AG09319 (cell line): ENCODE measurements around the gene CCL7.

Source experiments
- DNase-seq: peaks from one replicate; pipeline ENCODE4 v3.0.0-alpha.2; 2010; ENCODE audit warnings: low read depth; ENCODE audit errors: extremely low read depth
- CTCF ChIP-seq: IDR thresholded peaks from 2 replicates; pipeline ENCODE4 v1.5.1; 2011; ENCODE audit warnings: low read depth, mild to moderate bottlenecking, inconsistent platforms, low read length, moderate library complexity

CCL7 gene

GRCh38 chr17:34290586-34290985 lies 20.6 kb downstream of the CCL7 start:
- no peak for DNase-seq
- TF ChIP-seq CTCF, result no peak

- DNase-seq, result no peak
- TF ChIP-seq CTCF, result no peak
Observed at GRCh38 chr17:34291721-34292348, 21.8 kb downstream of the CCL7 start.

GRCh38 chr17:34299027-34299426 lies 29.0 kb downstream of the CCL7 start:
- TF ChIP-seq CTCF, result no peak
- no peak for DNase-seq

GRCh38 chr17:34299956-34300577 lies 30.0 kb downstream of the CCL7 start:
- no peak for DNase-seq
- no peak for TF ChIP-seq CTCF

- DNase-seq, result no peak
- no peak for TF ChIP-seq CTCF
Observed at GRCh38 chr17:34300652-34301370, 30.8 kb downstream of the CCL7 start.

- TF ChIP-seq CTCF, result no peak
- DNase-seq, result no peak
Observed at GRCh38 chr17:34301986-34302385, 32.0 kb downstream of the CCL7 start.

- DNase-seq, result no peak
- TF ChIP-seq CTCF, result no peak
Observed at GRCh38 chr17:34302636-34303035, 32.6 kb downstream of the CCL7 start.
